ENCODE data around the gene TRMT5. TPM values are rescaled to one million over a fixed set of nuclear protein-coding genes. Genes with fewer than 3 reads are reported as not detected.

Gene TRMT5, protein sequence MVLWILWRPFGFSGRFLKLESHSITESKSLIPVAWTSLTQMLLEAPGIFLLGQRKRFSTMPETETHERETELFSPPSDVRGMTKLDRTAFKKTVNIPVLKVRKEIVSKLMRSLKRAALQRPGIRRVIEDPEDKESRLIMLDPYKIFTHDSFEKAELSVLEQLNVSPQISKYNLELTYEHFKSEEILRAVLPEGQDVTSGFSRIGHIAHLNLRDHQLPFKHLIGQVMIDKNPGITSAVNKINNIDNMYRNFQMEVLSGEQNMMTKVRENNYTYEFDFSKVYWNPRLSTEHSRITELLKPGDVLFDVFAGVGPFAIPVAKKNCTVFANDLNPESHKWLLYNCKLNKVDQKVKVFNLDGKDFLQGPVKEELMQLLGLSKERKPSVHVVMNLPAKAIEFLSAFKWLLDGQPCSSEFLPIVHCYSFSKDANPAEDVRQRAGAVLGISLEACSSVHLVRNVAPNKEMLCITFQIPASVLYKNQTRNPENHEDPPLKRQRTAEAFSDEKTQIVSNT
- total RNA-seq (2021) (17.6 to 25.2 TPM (median 18.5 TPM) in 3 replicates), Bru-seq, nascent RNA (percentile 98 among the genes with signal in this experiment)
- long read RNA-seq, experiment 1, full-length matches to known transcripts = 64 of 77 reads
- long read RNA-seq, experiment 1, partial matches to known transcripts = 6 of 77 reads
- long read RNA-seq, experiment 1, other reads (novel, unspliced or antisense) = 7 of 77 reads
- long read RNA-seq, experiment 2, full-length matches to known transcripts = 17 of 27 reads
- long read RNA-seq, experiment 2, partial matches to known transcripts = 8 of 27 reads
- long read RNA-seq, experiment 2, other reads (novel, unspliced or antisense) = 2 of 27 reads
- long read RNA-seq, experiment 3, full-length matches to known transcripts = 59 of 72 reads
- long read RNA-seq, experiment 3, partial matches to known transcripts = 4 of 72 reads
- long read RNA-seq, experiment 3, other reads (novel, unspliced or antisense) = 9 of 72 reads

DNA sequence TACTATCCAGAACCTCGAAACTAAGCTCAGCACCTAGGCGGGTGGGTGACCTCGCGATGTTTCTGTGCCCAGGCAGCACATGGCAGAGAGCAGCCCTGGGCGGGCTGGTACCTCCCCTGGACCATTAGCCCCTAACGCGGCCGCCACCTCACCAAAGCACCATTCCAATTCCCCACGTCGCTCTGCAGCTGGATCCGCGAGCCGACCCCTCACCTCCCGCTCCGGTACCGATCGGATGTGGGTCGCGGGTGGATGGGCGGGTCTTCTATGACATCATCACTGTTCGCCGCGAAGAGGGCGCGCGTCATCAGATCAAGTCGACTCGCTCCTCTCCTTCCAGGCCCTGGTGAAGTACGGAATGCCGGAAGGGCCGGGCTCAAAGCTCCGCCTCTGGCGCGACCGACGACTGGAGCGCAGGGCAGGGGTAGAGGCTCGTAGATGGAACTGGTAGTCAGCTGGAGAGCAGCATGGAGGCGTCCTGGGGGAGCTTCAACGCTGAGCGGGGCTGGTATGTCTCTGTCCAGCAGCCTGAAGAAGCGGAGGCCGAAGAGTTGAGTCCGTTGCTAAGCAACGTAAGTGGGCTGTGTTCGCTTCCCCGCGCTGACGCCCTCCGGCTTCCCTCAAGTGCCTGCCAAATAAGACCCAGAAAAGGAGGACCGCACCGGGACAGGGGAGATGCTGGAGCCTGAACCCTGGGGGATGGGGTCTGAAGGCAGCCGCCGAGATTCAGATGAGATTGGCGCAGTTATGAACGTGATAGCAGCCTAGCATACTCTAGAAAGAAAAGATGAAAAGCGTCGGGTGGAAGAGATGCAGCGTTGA, at the start of gene TRMT5, which contains the start of gene SLC38A6:
TSS of gene TRMT5 (minus strand) at position 269 of the 822 bp plus-strand sequence. CDS start at position 163, 106 bp downstream.
TSS of gene SLC38A6 (plus strand) at position 435 of the 822 bp plus-strand sequence. CDS start at position 468, 33 bp downstream.
- Mint-ChIP-seq H3K27ac (no peak within 1 kb of the TSS), H3K4me3 (no peak within 1 kb of the TSS), H3K4me1 (peaks cover 12% of the 10 kb centered on the region), H3K27me3 (ENCODE audit: low read depth) (no peaks in the 10 kb centered on the region), H3K9me3 (no peaks in the 10 kb centered on the region), H3K36me3 (peaks cover 17% of the 10 kb centered on the region)
- CTCF ChIA-PET = interaction anchor here (0.9 to 2.3 kb wide), 5 partner anchors 258 to 356 kb away, joined by 3 to 6 read pairs (median 3); no protein-coding TSS in a partner anchor
- DNase-seq (ENCODE audit: low spot score) (peak; percentile 93), ATAC-seq (peak; percentile 97)
- POLR2A ChIA-PET = interaction anchor here (0.9 to 1.5 kb wide), 3 partner anchors 258 to 889 kb away, joined by 3 to 12 read pairs (median 3); partner anchors contain the start of genes PCNX4 and SIX4
- TF ChIP-seq ATF1 (CRISPR knock-in tag; IDR thresholded peaks at IDR 0.05) = peak; percentile 89; the same call in 1 of the 2 replicates
- peak; percentile 76; the same call in 1 of the 2 replicates for TF ChIP-seq SMAD3 (CRISPR knock-in tag; IDR thresholded peaks at IDR 0.05; ENCODE audit: borderline replicate concordance)
- TF ChIP-seq PRRX2 (CRISPR knock-in tag; IDR thresholded peaks at IDR 0.05) = no peak
- TF ChIP-seq IRF2 (CRISPR knock-in tag; IDR thresholded peaks at IDR 0.05; ENCODE audit: borderline replicate concordance, low read depth) = no peak
- TF ChIP-seq NR3C1 (CRISPR knock-in tag; conservative IDR thresholded peaks at IDR 0.05; ENCODE audit: low read depth) = 0 out of 2 replicates have a peak, but pooled peaks have one; percentile 34
- TF ChIP-seq, protein P1, sequence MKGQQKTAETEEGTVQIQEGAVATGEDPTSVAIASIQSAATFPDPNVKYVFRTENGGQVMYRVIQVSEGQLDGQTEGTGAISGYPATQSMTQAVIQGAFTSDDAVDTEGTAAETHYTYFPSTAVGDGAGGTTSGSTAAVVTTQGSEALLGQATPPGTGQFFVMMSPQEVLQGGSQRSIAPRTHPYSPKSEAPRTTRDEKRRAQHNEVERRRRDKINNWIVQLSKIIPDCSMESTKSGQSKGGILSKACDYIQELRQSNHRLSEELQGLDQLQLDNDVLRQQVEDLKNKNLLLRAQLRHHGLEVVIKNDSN (CRISPR knock-in tag; IDR thresholded peaks at IDR 0.05) = no peak
- no peak for TF ChIP-seq ZNF671 (CRISPR knock-in tag; IDR thresholded peaks at IDR 0.05)
- TF ChIP-seq EMX1 (CRISPR knock-in tag; IDR thresholded peaks at IDR 0.05) = no peak
- no peak for TF ChIP-seq ZNF423 (CRISPR knock-in tag; IDR thresholded peaks at IDR 0.05)
- no peak for TF ChIP-seq ZNF416 (CRISPR knock-in tag; IDR thresholded peaks at IDR 0.05)
- TF ChIP-seq ZNF317 (CRISPR knock-in tag; IDR thresholded peaks at IDR 0.05; ENCODE audit: borderline replicate concordance, low read depth) = peak; percentile 100
- TF ChIP-seq ZNF263 (CRISPR knock-in tag; IDR thresholded peaks at IDR 0.05; ENCODE audit: low read depth) = no peak
- peak; percentile 82 for TF ChIP-seq FOXK1 (CRISPR knock-in tag; IDR thresholded peaks at IDR 0.05)
- no peak for TF ChIP-seq RELA (CRISPR knock-in tag; IDR thresholded peaks at IDR 0.05; ENCODE audit: borderline replicate concordance)
- TF ChIP-seq, protein P2, sequence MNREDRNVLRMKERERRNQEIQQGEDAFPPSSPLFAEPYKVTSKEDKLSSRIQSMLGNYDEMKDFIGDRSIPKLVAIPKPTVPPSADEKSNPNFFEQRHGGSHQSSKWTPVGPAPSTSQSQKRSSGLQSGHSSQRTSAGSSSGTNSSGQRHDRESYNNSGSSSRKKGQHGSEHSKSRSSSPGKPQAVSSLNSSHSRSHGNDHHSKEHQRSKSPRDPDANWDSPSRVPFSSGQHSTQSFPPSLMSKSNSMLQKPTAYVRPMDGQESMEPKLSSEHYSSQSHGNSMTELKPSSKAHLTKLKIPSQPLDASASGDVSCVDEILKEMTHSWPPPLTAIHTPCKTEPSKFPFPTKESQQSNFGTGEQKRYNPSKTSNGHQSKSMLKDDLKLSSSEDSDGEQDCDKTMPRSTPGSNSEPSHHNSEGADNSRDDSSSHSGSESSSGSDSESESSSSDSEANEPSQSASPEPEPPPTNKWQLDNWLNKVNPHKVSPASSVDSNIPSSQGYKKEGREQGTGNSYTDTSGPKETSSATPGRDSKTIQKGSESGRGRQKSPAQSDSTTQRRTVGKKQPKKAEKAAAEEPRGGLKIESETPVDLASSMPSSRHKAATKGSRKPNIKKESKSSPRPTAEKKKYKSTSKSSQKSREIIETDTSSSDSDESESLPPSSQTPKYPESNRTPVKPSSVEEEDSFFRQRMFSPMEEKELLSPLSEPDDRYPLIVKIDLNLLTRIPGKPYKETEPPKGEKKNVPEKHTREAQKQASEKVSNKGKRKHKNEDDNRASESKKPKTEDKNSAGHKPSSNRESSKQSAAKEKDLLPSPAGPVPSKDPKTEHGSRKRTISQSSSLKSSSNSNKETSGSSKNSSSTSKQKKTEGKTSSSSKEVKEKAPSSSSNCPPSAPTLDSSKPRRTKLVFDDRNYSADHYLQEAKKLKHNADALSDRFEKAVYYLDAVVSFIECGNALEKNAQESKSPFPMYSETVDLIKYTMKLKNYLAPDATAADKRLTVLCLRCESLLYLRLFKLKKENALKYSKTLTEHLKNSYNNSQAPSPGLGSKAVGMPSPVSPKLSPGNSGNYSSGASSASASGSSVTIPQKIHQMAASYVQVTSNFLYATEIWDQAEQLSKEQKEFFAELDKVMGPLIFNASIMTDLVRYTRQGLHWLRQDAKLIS (CRISPR knock-in tag; IDR thresholded peaks at IDR 0.05; ENCODE audit: borderline replicate concordance) = peak; percentile 76; the same call in 1 of the 2 replicates
- TF ChIP-seq, protein P3, sequence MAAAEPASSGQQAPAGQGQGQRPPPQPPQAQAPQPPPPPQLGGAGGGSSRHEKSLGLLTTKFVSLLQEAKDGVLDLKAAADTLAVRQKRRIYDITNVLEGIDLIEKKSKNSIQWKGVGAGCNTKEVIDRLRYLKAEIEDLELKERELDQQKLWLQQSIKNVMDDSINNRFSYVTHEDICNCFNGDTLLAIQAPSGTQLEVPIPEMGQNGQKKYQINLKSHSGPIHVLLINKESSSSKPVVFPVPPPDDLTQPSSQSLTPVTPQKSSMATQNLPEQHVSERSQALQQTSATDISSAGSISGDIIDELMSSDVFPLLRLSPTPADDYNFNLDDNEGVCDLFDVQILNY (CRISPR knock-in tag; IDR thresholded peaks at IDR 0.05) = 0 out of 2 replicates have a peak, but pooled peaks have one; percentile 43
- TF ChIP-seq, protein P4, sequence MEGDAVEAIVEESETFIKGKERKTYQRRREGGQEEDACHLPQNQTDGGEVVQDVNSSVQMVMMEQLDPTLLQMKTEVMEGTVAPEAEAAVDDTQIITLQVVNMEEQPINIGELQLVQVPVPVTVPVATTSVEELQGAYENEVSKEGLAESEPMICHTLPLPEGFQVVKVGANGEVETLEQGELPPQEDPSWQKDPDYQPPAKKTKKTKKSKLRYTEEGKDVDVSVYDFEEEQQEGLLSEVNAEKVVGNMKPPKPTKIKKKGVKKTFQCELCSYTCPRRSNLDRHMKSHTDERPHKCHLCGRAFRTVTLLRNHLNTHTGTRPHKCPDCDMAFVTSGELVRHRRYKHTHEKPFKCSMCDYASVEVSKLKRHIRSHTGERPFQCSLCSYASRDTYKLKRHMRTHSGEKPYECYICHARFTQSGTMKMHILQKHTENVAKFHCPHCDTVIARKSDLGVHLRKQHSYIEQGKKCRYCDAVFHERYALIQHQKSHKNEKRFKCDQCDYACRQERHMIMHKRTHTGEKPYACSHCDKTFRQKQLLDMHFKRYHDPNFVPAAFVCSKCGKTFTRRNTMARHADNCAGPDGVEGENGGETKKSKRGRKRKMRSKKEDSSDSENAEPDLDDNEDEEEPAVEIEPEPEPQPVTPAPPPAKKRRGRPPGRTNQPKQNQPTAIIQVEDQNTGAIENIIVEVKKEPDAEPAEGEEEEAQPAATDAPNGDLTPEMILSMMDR (IDR thresholded peaks at IDR 0.05) = no peak
- TF ChIP-seq, protein P5, sequence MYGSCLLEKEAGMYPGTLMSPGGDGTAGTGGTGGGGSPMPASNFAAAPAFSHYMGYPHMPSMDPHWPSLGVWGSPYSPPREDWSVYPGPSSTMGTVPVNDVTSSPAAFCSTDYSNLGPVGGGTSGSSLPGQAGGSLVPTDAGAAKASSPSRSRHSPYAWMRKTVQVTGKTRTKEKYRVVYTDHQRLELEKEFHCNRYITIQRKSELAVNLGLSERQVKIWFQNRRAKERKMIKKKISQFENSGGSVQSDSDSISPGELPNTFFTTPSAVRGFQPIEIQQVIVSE (CRISPR knock-in tag; IDR thresholded peaks at IDR 0.05; ENCODE audit: borderline replicate concordance) = no peak
- peak; percentile 85 for TF ChIP-seq CREB1 (CRISPR knock-in tag; IDR thresholded peaks at IDR 0.05)
- TF ChIP-seq JAZF1 (CRISPR knock-in tag; IDR thresholded peaks at IDR 0.05) = no peak
- TF ChIP-seq, protein P6, sequence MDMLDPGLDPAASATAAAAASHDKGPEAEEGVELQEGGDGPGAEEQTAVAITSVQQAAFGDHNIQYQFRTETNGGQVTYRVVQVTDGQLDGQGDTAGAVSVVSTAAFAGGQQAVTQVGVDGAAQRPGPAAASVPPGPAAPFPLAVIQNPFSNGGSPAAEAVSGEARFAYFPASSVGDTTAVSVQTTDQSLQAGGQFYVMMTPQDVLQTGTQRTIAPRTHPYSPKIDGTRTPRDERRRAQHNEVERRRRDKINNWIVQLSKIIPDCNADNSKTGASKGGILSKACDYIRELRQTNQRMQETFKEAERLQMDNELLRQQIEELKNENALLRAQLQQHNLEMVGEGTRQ (CRISPR knock-in tag; IDR thresholded peaks at IDR 0.05) = peak; percentile 52; the same call in 1 of the 2 replicates
- TF ChIP-seq, protein P7, sequence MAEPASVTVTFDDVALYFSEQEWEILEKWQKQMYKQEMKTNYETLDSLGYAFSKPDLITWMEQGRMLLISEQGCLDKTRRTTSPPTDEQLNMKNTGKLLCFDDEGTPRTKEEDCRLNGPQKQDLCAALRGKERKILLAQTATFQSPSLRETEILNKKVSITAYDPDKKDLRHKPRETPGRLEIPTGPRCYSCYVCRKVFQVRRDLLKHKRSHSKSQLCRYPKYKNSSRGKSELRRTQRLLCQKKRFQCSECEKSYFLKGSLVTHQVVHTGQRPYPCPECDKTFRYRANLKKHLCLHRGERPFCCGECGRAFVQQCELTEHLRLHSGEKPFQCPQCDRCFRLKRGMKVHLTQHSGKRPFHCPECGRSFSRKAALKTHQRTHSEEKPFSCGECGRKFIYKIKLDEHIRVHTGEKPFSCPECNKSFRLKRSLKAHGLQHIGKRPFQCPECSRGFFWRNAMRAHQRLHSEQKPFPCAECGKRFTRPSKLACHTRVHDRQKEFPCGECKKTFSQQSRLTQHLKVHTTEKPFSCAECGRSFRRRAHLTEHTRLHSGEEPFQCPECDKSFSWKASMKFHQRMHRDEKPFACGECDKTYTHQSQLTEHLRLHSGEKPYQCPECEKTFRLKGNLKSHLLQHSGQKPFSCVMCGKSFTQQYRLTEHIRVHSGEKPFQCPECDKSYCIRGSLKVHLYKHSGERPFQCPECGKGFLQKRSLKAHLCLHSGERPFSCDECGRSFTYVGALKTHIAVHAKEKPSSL (CRISPR knock-in tag; conservative IDR thresholded peaks at IDR 0.05) = no peak

Data from WTC11 (cell line).